GM21529 (cell line): ENCODE data around the gene FEZF2.

ENCODE experiments used
- ATAC-seq: cut with Tn5 transposase; IDR thresholded peaks from one replicate; pipeline ENCODE4 v1.9.1; 2021; ENCODE audit not compliant: unreplicated experiment

Gene FEZF2

GRCh38 chr3:62373215-62373614, at the start of gene FEZF2:
Gene FEZF2, minus strand, starts transcription at chr3:62373550. Its CDS starts 682 bp downstream, at chr3:62372868.
- no peak for ATAC-seq

- no peak for ATAC-seq
Measured at GRCh38 chr3:62421207-62421606, 47.9 kb upstream of the FEZF2 start.

GRCh38 chr3:62416144-62416543, 42.8 kb upstream of the FEZF2 start:
- no peak for ATAC-seq

GRCh38 chr3:62415312-62415801, 42.0 kb upstream of the FEZF2 start:
- no peak for ATAC-seq

GRCh38 chr3:62414786-62415185, 41.4 kb upstream of the FEZF2 start:
- no peak for ATAC-seq

- ATAC-seq = no peak
Measured at GRCh38 chr3:62413687-62414086, 40.3 kb upstream of the FEZF2 start.

- ATAC-seq = no peak
Measured at GRCh38 chr3:62406945-62407344, 33.6 kb upstream of the FEZF2 start.

- no peak for ATAC-seq
Measured at GRCh38 chr3:62405566-62405965, 32.2 kb upstream of the FEZF2 start.

GRCh38 chr3:62405135-62405534, 31.8 kb upstream of the FEZF2 start:
- ATAC-seq = no peak

- no peak for ATAC-seq
Measured at GRCh38 chr3:62404321-62404720, 31.0 kb upstream of the FEZF2 start.

- no peak for ATAC-seq
Measured at GRCh38 chr3:62403765-62404164, 30.4 kb upstream of the FEZF2 start.

GRCh38 chr3:62392626-62393292, 19.4 kb upstream of the FEZF2 start:
- ATAC-seq = no peak

- no peak for ATAC-seq
Measured at GRCh38 chr3:62387251-62387650, 13.9 kb upstream of the FEZF2 start.

- ATAC-seq = no peak
Measured at GRCh38 chr3:62379321-62379798, 6.0 kb upstream of the FEZF2 start.

GRCh38 chr3:62378921-62379320, 5.6 kb upstream of the FEZF2 start:
- no peak for ATAC-seq

- no peak for ATAC-seq
Measured at GRCh38 chr3:62378311-62378789, 5.0 kb upstream of the FEZF2 start.

- no peak for ATAC-seq
Measured at GRCh38 chr3:62376906-62377877, 3.8 kb upstream of the FEZF2 start.

GRCh38 chr3:62376454-62376720, 3.0 kb upstream of the FEZF2 start:
- no peak for ATAC-seq

- ATAC-seq = no peak
Measured at GRCh38 chr3:62375655-62376453, 2.5 kb upstream of the FEZF2 start.

- no peak for ATAC-seq
Measured at GRCh38 chr3:62374341-62375218, 1.2 kb upstream of the FEZF2 start.
